Stomach (tissue), 9 donors: ENCODE results near the gene SYNE4. TPM values are rescaled to one million over a fixed set of nuclear protein-coding genes. Genes with fewer than 3 reads are reported as not detected.

Experiments
- DNase-seq, 2 donors: peaks; one replicate each; pipeline versions ENCODE4 v3.0.0 to v3.0.0-alpha.2; 2013 to 2019
- H3K27ac ChIP-seq, 5 donors: fragments of 200-600 bp in 4 of 5; sonication (generic) in 4 of 5; one replicate each; pipeline ENCODE4 v1.5.1; 2013 to 2019; ENCODE audit warnings: mild to moderate bottlenecking in 1 of 5, moderate library complexity in 1 of 5
- H3K27me3 ChIP-seq, 3 donors: fragments of 200-600 bp; sonication (generic); one replicate each; pipeline ENCODE4 v1.5.1; 2017 to 2019; ENCODE audit warnings: mixed run types in 1 of 3
- H3K36me3 ChIP-seq, 4 donors: fragments of 200-600 bp; sonication (generic); 1 replicate in 3 of 4; 2 replicates in 1 of 4; pipeline ENCODE4 v1.5.1; 2016 to 2019
- H3K4me1 ChIP-seq, 4 donors: fragments of 200-600 bp; sonication (generic); one replicate each; pipeline ENCODE4 v1.5.1; 2016 to 2019
- H3K4me3 ChIP-seq, 4 donors: fragments of 200-600 bp; sonication (generic) in 3 of 4; one replicate each; pipeline ENCODE4 v1.5.1; 2016 to 2019; ENCODE audit warnings: mild to moderate bottlenecking in 1 of 4
- H3K9me3 ChIP-seq, 4 donors: fragments of 200-600 bp; sonication (generic); one replicate each; pipeline ENCODE4 v1.5.1; 2016 to 2019
- CTCF ChIP-seq, 7 experiments: fragments of 450-650 bp in 4 of 7; fragments of 200-600 bp in 3 of 7; sonication (generic) in 3 of 7; IDR thresholded peaks; one replicate each; pipeline ENCODE4 v1.5.1; 2016 to 2019; ENCODE audit warnings: antibody characterized with exemption in 7 of 7, control low read depth in 2 of 7, mild to moderate bottlenecking in 1 of 7
- EP300 ChIP-seq: sonication (generic); formaldehyde crosslinking; IDR thresholded peaks from one replicate; pipeline ENCODE4 v1.6.1; 2017; ENCODE audit warnings: antibody characterized with exemption
- POLR2A ChIP-seq, 4 donors: fragments of 450-650 bp; IDR thresholded peaks; one replicate each; pipeline ENCODE4 v1.6.1; 2016; ENCODE audit warnings: antibody characterized with exemption in 4 of 4, control low read depth in 2 of 4, mild to moderate bottlenecking in 1 of 4, moderate library complexity in 1 of 4
- POLR2AphosphoS5 ChIP-seq, 3 donors: sonication (generic); formaldehyde crosslinking; IDR thresholded peaks; one replicate each; pipeline ENCODE4 v1.6.1; 2016; ENCODE audit warnings: antibody characterized with exemption in 3 of 3
- WGBS, 5 donors: extraction: QIAGEN DNeasy Blood & Tissue Kit in 3 of 5; methylation state at CpG; one replicate each; pipeline versions ENCODE4 v1.1.5 to v1.1.7; 2013 to 2018; 5-methylcytosine and 5-hydroxymethylcytosine counted together
- intact Hi-C: fragments of 100-400 bp; cut with DNase I; formaldehyde crosslinking; loops from one replicate; pipeline ENCODE4 v1.15.1; 2023; ENCODE audit warnings: low total_unique reads
- polyA plus RNA-seq, 3 donors: library from polyadenylated mRNA; stranded (reverse); fragments of 200-250 nt; gene quantifications; one replicate each; pipeline ENCODE4 v1.2.3, GENCODE V29; 2013
- total RNA-seq, 5 donors: library from RNA; depleted of rRNA; stranded (reverse); fragments of >200 nt; gene quantifications; one replicate each; pipeline versions ENCODE4 v1.1.0 to v1.2.3, GENCODE V29; 2014 to 2016
- donor health status: healthy with polysubstance abuse.
- donor health status: Bipolar disorder and iron deficiency.
- donor health status: healthy.

SYNE4 gene
- total and polyA plus RNA-seq, 8 donors = 1.3 to 11.2 (median 4.6) TPM; not detected in 1

- Histone ChIP-seq H3K27me3 (peaks cover 0 to 77% (median 11%) of the 10 kb centered on the region in 3 donors), H3K9me3 (no peaks in the 10 kb centered on the region), H3K4me3 (no peak overlapping the region), H3K4me1 (no peaks in the 10 kb centered on the region), H3K27ac (no peak overlapping the region), H3K36me3 (no peaks in the 10 kb centered on the region)
- intact Hi-C loops = no loop called here
- TF ChIP-seq POLR2AphosphoS5 (IDR thresholded peaks at IDR 0.05) = no peak
- TF ChIP-seq POLR2A (IDR thresholded peaks at IDR 0.05) = no peak
- WGBS, 5 donors = 53 to 64% (median 54%) methylated on average over 11 to 14 of the region's 14 CpGs
- DNase-seq = no peak
Measured at GRCh38 chr19:35977446-35978222, 31.0 kb downstream of the SYNE4 start.

GRCh38 chr19:35975608-35976214 is 32.9 kb downstream of the SYNE4 start:
- intact Hi-C loops = no loop called here
- no peak overlapping the region for H3K4me3 ChIP-seq
- no peak overlapping the region for H3K27ac ChIP-seq
- TF ChIP-seq CTCF (IDR thresholded peaks at IDR 0.05) (no peak), POLR2A (IDR thresholded peaks at IDR 0.05) (no peak), POLR2AphosphoS5 (IDR thresholded peaks at IDR 0.05) (no peak), EP300 (no peak)
- H3K36me3 ChIP-seq = no peaks in the 10 kb centered on the region
- 28 to 48% (median 40%) methylated on average over 5 of the region's 5 CpGs for WGBS, 5 donors
- H3K27me3 ChIP-seq = peaks cover 0 to 69% (median 7%) of the 10 kb centered on the region in 3 donors
- peak in 1 of 2 donors; percentile 65 for DNase-seq
- H3K9me3 ChIP-seq = no peaks in the 10 kb centered on the region
- H3K4me1 ChIP-seq = no peaks in the 10 kb centered on the region

GRCh38 chr19:35973487-35973886 is 35.1 kb downstream of the SYNE4 start:
- 37 to 71% (median 42%) methylated on average over 2 to 8 of the region's 8 CpGs for WGBS, 5 donors
- Histone ChIP-seq H3K27ac (no peak overlapping the region), H3K27me3 (peaks cover 0 to 47% (median 0%) of the 10 kb centered on the region in 3 donors), H3K4me1 (no peaks in the 10 kb centered on the region), H3K9me3 (no peaks in the 10 kb centered on the region), H3K36me3 (no peaks in the 10 kb centered on the region), H3K4me3 (no peak overlapping the region)
- no peak for TF ChIP-seq POLR2AphosphoS5 (IDR thresholded peaks at IDR 0.05)
- no peak for TF ChIP-seq CTCF (IDR thresholded peaks at IDR 0.05)
- TF ChIP-seq EP300 = no peak
- TF ChIP-seq POLR2A (IDR thresholded peaks at IDR 0.05) = no peak
- DNase-seq = no peak
- intact Hi-C loops = no loop called here

- no peak overlapping the region for H3K27ac ChIP-seq
- no peaks in the 10 kb centered on the region for H3K4me1 ChIP-seq
- no peak for DNase-seq
- 73 to 83% (median 80%) methylated on average over 3 of the region's 3 CpGs for WGBS, 5 donors
- no peak overlapping the region for H3K4me3 ChIP-seq
- TF ChIP-seq POLR2A (IDR thresholded peaks at IDR 0.05) (no peak), CTCF (IDR thresholded peaks at IDR 0.05) (no peak), POLR2AphosphoS5 (IDR thresholded peaks at IDR 0.05) (no peak), EP300 (no peak)
- no peaks in the 10 kb centered on the region for H3K9me3 ChIP-seq
- peaks cover 0 to 27% (median 4%) of the 10 kb centered on the region in 3 donors for H3K27me3 ChIP-seq
- intact Hi-C loops = no loop called here
- no peaks in the 10 kb centered on the region for H3K36me3 ChIP-seq
Measured at GRCh38 chr19:35966771-35967170, 41.8 kb downstream of the SYNE4 start.
